Muscle of leg (tissue), 11 donors: ENCODE results near the gene TMEM252. TPM values are rescaled to one million over a fixed set of nuclear protein-coding genes. Genes with fewer than 3 reads are reported as not detected.

Experiments
- DNase-seq: peaks from one replicate; pipeline ENCODE4 v3.0.0; 2013
- H3K27ac ChIP-seq: one replicate; pipeline ENCODE4 v1.5.1; 2013; ENCODE audit warnings: mild to moderate bottlenecking, low read length, control low read depth
- H3K27me3 ChIP-seq: one replicate; pipeline ENCODE4 v1.6.1; 2013; ENCODE audit warnings: low read length; ENCODE audit not compliant: control insufficient read depth, insufficient read depth
- H3K36me3 ChIP-seq: one replicate; pipeline ENCODE4 v1.6.1; 2013; ENCODE audit warnings: low read length; ENCODE audit not compliant: control insufficient read depth, insufficient read depth
- H3K4me1 ChIP-seq: one replicate; pipeline ENCODE4 v1.6.1; 2013; ENCODE audit warnings: low read length; ENCODE audit not compliant: control insufficient read depth, insufficient read depth
- H3K4me3 ChIP-seq: one replicate; pipeline ENCODE4 v1.5.1; 2013; ENCODE audit warnings: low read length, control low read depth
- H3K9me3 ChIP-seq: replicated peaks from 2 replicates; pipeline ENCODE4 v1.6.1; 2013; ENCODE audit warnings: low read depth, low read length; ENCODE audit not compliant: control insufficient read depth
- WGBS: methylation state at CpG from one replicate; pipeline ENCODE4 v1.1.5; 2013; ENCODE audit warnings: missing lambda C conversion rate; ENCODE audit not compliant: insufficient coverage; 5-methylcytosine and 5-hydroxymethylcytosine counted together
- polyA plus RNA-seq, 8 donors: library from polyadenylated mRNA; unstranded; fragments of 120-200 nt; gene quantifications; one replicate each; pipeline versions ENCODE4 v1.2.1 to v1.2.3, GENCODE V29; 2013; ENCODE audit warnings: inconsistent platforms in 1 of 8, low replicate concordance in 1 of 8; ENCODE audit not compliant: insufficient read length in 8 of 8, insufficient read depth in 1 of 8
- total RNA-seq: library from RNA; stranded (reverse); fragments of 120-200 nt; gene quantifications from one replicate; pipeline ENCODE4 v1.2.4, GENCODE V29; 2013

The TMEM252 gene
- total and polyA plus RNA-seq, 9 donors = 0.09 to 2.4 (median 1.4) TPM

DNA sequence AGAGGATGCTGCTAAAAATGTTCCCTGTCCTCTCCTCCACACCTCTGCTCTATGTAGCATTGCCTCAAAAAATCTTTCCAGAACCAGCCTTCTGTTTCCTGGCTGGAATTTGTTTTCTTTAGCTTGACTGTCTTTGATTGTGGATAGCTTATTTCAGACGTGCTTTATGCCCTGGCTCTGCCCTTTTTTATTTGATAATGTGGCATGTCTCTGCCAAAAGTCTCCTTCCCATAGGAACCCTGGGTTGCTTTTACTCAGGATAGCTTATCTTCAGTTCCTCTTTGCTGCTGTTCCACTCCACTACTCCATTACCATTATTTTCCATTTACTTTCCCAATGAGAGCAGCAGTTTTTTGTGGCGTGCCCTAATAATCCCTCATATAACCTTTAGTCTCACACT lies 885 bp upstream of the TMEM252 start:
- 60% methylated on average over 2 of the region's 2 CpGs for WGBS

DNA sequence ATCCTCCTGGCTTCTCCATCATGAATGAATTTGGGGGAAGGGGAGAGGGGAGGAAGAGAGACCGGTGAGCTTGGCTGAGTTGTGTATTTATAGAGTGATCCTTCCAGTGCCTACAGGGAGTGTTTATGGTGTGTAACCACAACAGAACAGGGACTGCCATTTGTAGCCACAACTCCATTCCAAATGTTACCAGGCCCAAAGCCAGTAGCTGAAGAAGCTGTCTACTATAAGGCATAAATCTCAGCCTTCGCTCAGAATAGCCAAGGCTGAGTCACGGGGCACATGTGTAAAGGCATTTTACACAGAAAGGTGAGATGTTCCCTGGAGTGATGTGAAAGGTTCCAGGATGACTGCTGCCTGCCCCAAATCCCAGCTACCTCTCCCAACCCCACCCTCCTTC lies 2.5 kb downstream of the TMEM252 start:
- Histone ChIP-seq H3K4me1 (peaks cover 31% of the 10 kb centered on the region), H3K4me3 (no peak overlapping the region), H3K27me3 (no peaks in the 10 kb centered on the region), H3K27ac (peak overlapping the region; percentile 38), H3K36me3 (no peaks in the 10 kb centered on the region), H3K9me3 (no peaks in the 10 kb centered on the region)
- WGBS = no CpG with 5 or more reads among the region's 3 CpGs
- DNase-seq = peak; percentile 50

More for the DNA sequence above, 885 bp upstream of the TMEM252 start:
- no peaks in the 10 kb centered on the region for H3K27me3 ChIP-seq
- H3K4me1 ChIP-seq = peaks cover 24% of the 10 kb centered on the region
- H3K4me3 ChIP-seq = no peak overlapping the region
- no peaks in the 10 kb centered on the region for H3K36me3 ChIP-seq
- no peak for DNase-seq
- H3K9me3 ChIP-seq = no peaks in the 10 kb centered on the region
- H3K27ac ChIP-seq = no peak overlapping the region

DNA sequence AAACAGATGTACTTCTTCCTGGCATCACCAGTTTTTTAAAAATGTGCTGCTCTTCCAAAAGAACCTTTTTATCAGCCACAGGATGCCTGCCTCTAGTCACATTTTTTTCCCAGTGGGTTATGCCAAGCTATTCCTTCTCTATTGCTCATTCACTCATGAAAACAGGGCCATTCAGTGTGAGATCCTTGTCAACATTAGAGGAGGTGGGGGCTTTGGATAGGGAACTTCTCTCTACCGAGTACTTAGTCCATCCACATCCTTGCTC lies 3.1 kb downstream of the TMEM252 start:
- Histone ChIP-seq H3K4me1 (peaks cover 37% of the 10 kb centered on the region), H3K9me3 (no peaks in the 10 kb centered on the region), H3K4me3 (no peak overlapping the region), H3K27ac (peak overlapping the region; percentile 38), H3K36me3 (no peaks in the 10 kb centered on the region), H3K27me3 (no peaks in the 10 kb centered on the region)
- no peak for DNase-seq
- no CpG with 5 or more reads among the region's 1 CpG for WGBS

DNA sequence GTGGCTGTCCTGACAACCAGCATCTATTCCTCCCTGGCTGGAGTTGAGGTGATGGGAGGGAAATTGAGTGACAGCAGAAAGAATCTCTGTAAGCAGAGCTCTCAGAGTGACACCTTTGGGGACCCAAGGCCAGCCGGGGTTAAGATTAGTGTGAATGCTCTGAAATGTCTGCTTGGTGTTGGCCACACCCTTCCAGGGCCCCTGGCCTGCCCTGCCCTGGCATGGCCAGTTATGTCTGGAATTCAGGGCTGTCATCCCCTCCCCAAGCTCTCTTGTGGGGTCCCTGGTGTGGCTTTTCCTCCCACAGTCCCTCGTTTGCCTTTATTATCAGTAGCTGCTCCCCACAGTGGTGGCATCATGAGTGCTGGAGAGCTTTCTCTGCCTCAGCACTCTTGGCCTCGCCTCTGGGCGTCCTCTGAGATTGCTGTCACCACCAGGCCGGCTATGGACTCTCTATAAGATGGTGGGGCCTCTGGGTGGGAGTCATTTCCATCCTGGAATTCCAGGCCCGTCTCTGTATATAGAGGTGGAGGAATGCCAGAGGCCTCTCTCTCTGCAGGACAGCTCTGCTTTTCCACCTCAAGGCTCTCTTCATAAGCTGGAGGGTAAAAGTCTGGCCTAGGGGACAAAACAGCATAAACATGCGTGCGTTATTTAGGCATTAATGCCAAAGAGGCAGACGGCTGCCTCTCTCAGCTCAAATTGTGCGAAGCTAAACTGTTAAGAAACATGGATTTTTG lies 3.6 kb downstream of the TMEM252 start:
- DNase-seq = no peak
- H3K36me3 ChIP-seq = no peaks in the 10 kb centered on the region
- H3K9me3 ChIP-seq = no peaks in the 10 kb centered on the region
- peaks cover 37% of the 10 kb centered on the region for H3K4me1 ChIP-seq
- peak overlapping the region; percentile 66 for H3K27ac ChIP-seq
- no peak overlapping the region for H3K4me3 ChIP-seq
- H3K27me3 ChIP-seq = no peaks in the 10 kb centered on the region
- 51% methylated on average over 8 of the region's 10 CpGs for WGBS

DNA sequence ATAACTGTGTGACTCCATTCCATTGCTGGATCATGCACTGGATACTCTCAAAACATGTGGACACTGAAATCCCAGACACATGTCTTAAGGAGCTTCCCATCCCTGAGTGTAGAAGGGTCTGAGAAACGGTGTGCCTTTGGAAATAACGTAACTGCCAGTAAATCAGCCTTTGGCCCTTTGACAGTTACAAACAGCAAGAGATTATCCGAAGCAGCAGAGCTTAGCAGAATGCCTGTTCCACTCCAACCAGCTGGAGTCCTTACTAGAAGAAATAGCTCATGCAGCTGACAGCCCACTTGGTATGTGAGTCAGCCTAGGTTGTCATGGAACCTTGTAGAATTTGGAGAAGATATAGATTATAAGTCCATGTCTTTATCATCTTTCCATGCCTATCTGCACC lies 7.0 kb downstream of the TMEM252 start:
- no peaks in the 10 kb centered on the region for H3K36me3 ChIP-seq
- H3K9me3 ChIP-seq = no peaks in the 10 kb centered on the region
- no peaks in the 10 kb centered on the region for H3K27me3 ChIP-seq
- no peak overlapping the region for H3K4me3 ChIP-seq
- H3K4me1 ChIP-seq = peaks cover 37% of the 10 kb centered on the region
- DNase-seq = peak; percentile 31
- no peak overlapping the region for H3K27ac ChIP-seq
- 33% methylated on average over 2 of the region's 3 CpGs for WGBS

DNA sequence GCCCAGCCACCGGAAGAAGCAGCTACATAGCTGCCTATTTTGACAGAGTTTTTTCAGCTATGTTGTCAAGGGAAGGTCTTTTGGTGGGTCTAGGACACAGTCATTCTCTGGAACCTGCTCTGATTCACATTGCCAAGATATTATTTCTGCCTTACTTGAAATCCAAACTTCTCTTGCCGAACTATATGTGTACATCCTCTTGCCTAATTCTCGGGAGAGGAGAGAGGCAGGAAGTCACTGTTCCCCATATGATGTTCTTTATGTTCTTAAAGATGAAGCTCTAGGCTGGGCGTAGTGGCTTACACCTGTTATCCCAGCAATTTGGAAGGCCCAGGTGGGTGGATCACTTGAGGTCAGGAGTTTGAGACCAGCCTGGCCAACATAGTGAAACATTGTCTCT lies 8.6 kb downstream of the TMEM252 start:
- Histone ChIP-seq H3K27me3 (no peaks in the 10 kb centered on the region), H3K9me3 (no peaks in the 10 kb centered on the region), H3K27ac (no peak overlapping the region), H3K36me3 (no peaks in the 10 kb centered on the region), H3K4me1 (peaks cover 26% of the 10 kb centered on the region), H3K4me3 (no peak overlapping the region)
- WGBS = 65% methylated on average over 2 of the region's 4 CpGs
- no peak for DNase-seq

DNA sequence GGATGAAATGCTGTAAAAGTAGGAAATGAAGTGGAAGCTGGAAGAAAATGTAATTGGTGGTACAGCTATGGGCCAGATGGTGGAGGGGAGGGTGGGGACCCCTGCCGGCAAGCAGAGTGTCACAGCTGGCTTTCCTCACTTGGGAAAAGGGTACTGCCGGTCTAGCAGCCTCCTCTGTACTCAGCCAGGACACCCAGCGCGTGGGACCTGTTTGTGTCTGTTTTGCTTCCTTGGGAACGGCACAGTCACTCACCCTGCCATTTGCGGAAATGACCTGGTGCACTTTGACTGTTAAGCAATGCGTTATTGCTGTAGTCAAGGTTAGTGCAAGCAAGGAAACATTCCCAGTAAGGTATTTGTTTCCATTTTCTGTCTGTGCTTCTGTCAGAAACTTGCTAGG lies 10.1 kb downstream of the TMEM252 start:
- H3K4me3 ChIP-seq = no peak overlapping the region
- peak; percentile 55 for DNase-seq
- H3K27me3 ChIP-seq = no peaks in the 10 kb centered on the region
- no peak overlapping the region for H3K27ac ChIP-seq
- H3K36me3 ChIP-seq = no peaks in the 10 kb centered on the region
- 31% methylated on average over 5 of the region's 7 CpGs for WGBS
- H3K9me3 ChIP-seq = no peaks in the 10 kb centered on the region
- peaks cover 19% of the 10 kb centered on the region for H3K4me1 ChIP-seq

DNA sequence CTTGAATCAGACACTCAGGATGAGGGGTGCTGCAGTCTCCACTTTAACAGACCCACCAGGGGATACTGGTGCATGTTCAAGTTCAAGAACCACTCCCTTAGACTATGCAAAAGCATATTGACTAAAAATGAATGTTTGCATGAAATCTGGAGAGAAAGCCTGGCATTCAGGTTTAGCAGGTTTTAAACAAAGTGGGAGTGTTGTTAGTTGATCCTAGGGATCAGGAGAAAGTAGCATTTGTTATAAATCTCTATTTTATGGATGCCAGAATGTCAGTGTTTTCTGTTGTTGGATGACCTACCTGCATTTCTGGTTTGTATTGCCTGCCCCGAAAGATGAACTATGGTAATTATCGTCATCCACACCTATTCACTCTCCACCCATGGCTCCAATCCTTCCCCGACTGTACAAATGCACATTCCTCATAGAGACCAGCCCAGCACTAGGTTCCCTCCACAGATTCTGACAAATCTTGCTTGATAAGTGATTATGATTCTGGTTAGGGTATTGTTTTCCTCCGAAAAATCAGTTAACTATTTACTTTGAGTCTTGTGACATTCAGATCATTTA lies 17.2 kb downstream of the TMEM252 start:
- peaks cover 3% of the 10 kb centered on the region for H3K36me3 ChIP-seq
- WGBS = no CpG with 5 or more reads among the region's 4 CpGs
- H3K27ac ChIP-seq = no peak overlapping the region
- H3K27me3 ChIP-seq = no peaks in the 10 kb centered on the region
- H3K4me3 ChIP-seq = no peak overlapping the region
- DNase-seq = no peak
- no peaks in the 10 kb centered on the region for H3K4me1 ChIP-seq
- H3K9me3 ChIP-seq = no peaks in the 10 kb centered on the region

DNA sequence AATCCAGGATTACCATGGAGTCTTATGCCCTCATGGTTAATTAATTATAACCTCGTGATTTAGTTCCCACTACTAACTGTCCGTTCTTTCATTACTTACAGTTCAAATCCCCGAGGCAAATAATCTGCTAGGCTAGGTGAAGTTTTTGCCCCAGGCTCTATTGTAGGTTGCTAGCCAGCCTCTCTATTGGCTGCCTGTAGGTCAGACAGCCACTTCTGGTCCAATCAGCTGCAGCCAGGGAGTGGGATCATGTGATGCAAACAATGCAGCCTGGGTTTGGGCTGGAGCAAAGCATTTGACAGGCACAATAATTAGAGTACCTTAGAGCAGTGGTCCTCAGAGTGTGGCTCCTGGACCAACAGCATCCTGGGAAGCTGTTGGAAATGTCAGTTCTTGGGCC lies 17.7 kb downstream of the TMEM252 start:
- no CpG with 5 or more reads among the region's 3 CpGs for WGBS
- DNase-seq = no peak
- H3K4me1 ChIP-seq = no peaks in the 10 kb centered on the region
- no peaks in the 10 kb centered on the region for H3K27me3 ChIP-seq
- no peak overlapping the region for H3K4me3 ChIP-seq
- no peak overlapping the region for H3K27ac ChIP-seq
- H3K36me3 ChIP-seq = peaks cover 3% of the 10 kb centered on the region
- H3K9me3 ChIP-seq = no peaks in the 10 kb centered on the region

DNA sequence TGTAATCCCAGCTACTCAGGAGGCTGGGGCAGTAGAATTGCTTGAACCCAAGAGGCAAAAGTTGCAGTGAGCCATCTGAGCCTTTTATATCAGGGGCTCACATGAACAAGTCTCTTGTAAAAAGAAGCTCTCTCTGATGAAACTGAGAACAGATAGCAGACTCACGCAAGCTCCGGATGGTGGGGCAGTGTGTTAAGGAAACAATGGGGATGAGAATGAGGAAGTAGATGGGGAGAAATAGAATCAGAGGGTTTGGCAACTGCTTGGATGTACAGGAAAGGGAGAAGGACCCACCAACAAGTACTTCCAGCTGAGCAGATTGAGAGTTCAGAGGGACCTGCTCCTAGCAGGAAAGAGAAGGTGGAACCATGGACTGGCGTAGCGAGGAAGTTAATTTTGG lies 18.6 kb downstream of the TMEM252 start:
- Histone ChIP-seq H3K4me3 (no peak overlapping the region), H3K36me3 (peaks cover 3% of the 10 kb centered on the region), H3K4me1 (no peaks in the 10 kb centered on the region), H3K27me3 (no peaks in the 10 kb centered on the region), H3K27ac (no peak overlapping the region), H3K9me3 (no peaks in the 10 kb centered on the region)
- 75% methylated on average over 2 of the region's 4 CpGs for WGBS
- no peak for DNase-seq
